KMS-11 (cell line): ENCODE measurements around the gene ZNF273.
"Not testable (repeated sequence)": the region's sequence is repeated elsewhere in the genome, so short reads cannot be mapped to it uniquely, and the experiment has no call there.

Source experiments
- H2AFZ ChIP-seq: fragments of 200-600 bp; sonication (generic); 2 replicates; pipeline ENCODE4 v1.6.1; 2016; ENCODE audit warnings: antibody characterized with exemption, mixed run types, low read depth
- H3K27ac ChIP-seq: fragments of 200-600 bp; sonication (generic); 2 replicates; pipeline ENCODE4 v1.6.1; 2016; ENCODE audit warnings: mild to moderate bottlenecking, mixed run types
- H3K27me3 ChIP-seq: fragments of 200-600 bp; sonication (generic); 2 replicates; pipeline ENCODE4 v1.6.1; 2017; ENCODE audit warnings: mild to moderate bottlenecking, low read depth, mixed run types, moderate library complexity; ENCODE audit not compliant: insufficient read depth
- H3K36me3 ChIP-seq: fragments of 200-600 bp; sonication (generic); 2 replicates; pipeline ENCODE4 v1.6.1; 2017; ENCODE audit warnings: mild to moderate bottlenecking, mixed run types; ENCODE audit not compliant: insufficient read depth
- H3K4me1 ChIP-seq: fragments of 200-600 bp; sonication (generic); 2 replicates; pipeline ENCODE4 v1.6.1; 2016; ENCODE audit warnings: mild to moderate bottlenecking, low read depth, mixed run types; ENCODE audit not compliant: poor library complexity, severe bottlenecking
- H3K4me2 ChIP-seq: fragments of 200-600 bp; sonication (generic); 2 replicates; pipeline ENCODE4 v1.7.0; 2016; ENCODE audit warnings: mild to moderate bottlenecking, mixed run types
- H3K4me3 ChIP-seq: fragments of 200-600 bp; sonication (generic); IDR thresholded peaks from 2 replicates; pipeline ENCODE4 v1.6.1; 2017; ENCODE audit warnings: low read depth, low read length, mixed read lengths; ENCODE audit not compliant: insufficient read depth
- H3K79me2 ChIP-seq: fragments of 200-600 bp; sonication (generic); 2 replicates; pipeline ENCODE4 v1.6.1; 2016; ENCODE audit warnings: low read depth, mixed run types; ENCODE audit not compliant: insufficient read depth
- H3K9ac ChIP-seq: fragments of 200-600 bp; sonication (generic); 2 replicates; pipeline ENCODE4 v1.6.1; 2016; ENCODE audit warnings: mild to moderate bottlenecking, mixed run types
- H4K20me1 ChIP-seq: fragments of 200-600 bp; sonication (generic); 2 replicates; pipeline ENCODE4 v1.6.1; 2016; ENCODE audit warnings: mild to moderate bottlenecking, mixed run types; ENCODE audit not compliant: insufficient read depth
- TF ChIP-seq, protein P1 (sequence below): fragments of 200-600 bp; sonication (generic); conservative IDR thresholded peaks from 2 replicates; pipeline ENCODE4 v1.6.1; 2017; ENCODE audit warnings: low read depth, mild to moderate bottlenecking, antibody characterized with exemption, low read length, moderate library complexity, mixed read lengths

Gene ZNF273

DNA sequence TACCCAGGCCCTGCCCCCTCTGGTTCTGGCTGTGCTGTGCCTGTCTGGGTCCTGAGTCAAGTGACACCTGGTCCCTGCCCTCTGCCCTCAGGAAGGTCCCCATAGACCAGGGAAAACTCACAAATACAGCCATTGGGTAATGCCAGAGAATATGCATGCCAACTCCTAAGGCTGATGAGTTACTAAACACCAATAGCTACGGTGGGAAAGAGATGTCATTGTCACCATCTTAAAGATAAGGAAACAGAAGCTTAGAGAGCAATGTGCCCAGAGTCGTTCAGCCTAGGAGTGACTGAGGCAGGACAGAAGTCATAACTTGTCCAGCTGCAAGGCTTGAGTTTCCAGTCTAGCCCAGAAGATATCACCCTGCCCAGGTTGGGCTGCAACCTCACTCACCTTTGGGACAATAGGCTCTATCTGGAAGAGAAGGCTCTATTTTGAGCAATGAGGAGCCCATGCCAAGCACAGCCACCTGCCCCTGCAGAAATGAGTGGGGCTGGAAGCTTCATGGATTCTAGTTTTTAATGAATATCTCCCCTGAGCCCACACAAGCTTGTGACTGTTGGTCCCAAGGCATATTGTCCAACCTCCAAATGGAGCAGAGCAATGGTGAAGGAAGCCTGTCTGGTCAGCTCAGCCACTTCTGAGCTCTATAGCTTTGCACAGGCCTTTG, 42.6 kb downstream of the ZNF273 start:
- Histone ChIP-seq H3K4me2 (no peak overlapping the region), H4K20me1 (no peaks in the 10 kb centered on the region), H3K27ac (no peak overlapping the region), H3K27me3 (no peaks in the 10 kb centered on the region), H2AFZ (no peak overlapping the region), H3K36me3 (no peaks in the 10 kb centered on the region), H3K4me3 (no peak overlapping the region), H3K79me2 (no peaks in the 10 kb centered on the region), H3K4me1 (no peaks in the 10 kb centered on the region), H3K9ac (no peak overlapping the region)
- TF ChIP-seq, protein P1, sequence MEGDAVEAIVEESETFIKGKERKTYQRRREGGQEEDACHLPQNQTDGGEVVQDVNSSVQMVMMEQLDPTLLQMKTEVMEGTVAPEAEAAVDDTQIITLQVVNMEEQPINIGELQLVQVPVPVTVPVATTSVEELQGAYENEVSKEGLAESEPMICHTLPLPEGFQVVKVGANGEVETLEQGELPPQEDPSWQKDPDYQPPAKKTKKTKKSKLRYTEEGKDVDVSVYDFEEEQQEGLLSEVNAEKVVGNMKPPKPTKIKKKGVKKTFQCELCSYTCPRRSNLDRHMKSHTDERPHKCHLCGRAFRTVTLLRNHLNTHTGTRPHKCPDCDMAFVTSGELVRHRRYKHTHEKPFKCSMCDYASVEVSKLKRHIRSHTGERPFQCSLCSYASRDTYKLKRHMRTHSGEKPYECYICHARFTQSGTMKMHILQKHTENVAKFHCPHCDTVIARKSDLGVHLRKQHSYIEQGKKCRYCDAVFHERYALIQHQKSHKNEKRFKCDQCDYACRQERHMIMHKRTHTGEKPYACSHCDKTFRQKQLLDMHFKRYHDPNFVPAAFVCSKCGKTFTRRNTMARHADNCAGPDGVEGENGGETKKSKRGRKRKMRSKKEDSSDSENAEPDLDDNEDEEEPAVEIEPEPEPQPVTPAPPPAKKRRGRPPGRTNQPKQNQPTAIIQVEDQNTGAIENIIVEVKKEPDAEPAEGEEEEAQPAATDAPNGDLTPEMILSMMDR: no peak

DNA sequence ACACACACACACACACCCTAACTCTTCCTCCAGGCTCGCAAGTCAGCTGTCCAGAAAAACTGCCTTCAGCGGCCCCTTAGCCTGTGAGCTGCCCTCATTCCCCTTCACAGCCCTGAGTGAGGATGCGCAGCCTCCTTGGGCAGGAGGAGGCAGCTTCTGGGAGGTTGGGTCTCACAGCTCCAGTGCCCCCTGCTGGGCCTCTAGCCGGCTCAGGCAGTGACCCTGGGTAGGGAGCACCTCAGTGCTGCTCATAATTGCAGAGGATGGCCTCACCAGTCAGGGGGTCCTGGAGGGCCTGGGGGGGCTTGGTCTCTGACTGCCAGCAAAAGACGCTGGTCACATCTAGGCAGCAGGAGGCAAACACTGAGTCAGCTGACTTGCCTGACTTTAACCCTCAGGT, 43.7 kb downstream of the ZNF273 start:
- Histone ChIP-seq H3K27me3 (no peaks in the 10 kb centered on the region), H3K4me2 (no peak overlapping the region), H3K79me2 (no peaks in the 10 kb centered on the region), H3K9ac (no peak overlapping the region), H4K20me1 (no peaks in the 10 kb centered on the region), H3K27ac (no peak overlapping the region), H3K4me1 (no peaks in the 10 kb centered on the region), H3K4me3 (no peak overlapping the region), H3K36me3 (no peaks in the 10 kb centered on the region), H2AFZ (no peak overlapping the region)
- TF ChIP-seq, protein P1: no peak

DNA sequence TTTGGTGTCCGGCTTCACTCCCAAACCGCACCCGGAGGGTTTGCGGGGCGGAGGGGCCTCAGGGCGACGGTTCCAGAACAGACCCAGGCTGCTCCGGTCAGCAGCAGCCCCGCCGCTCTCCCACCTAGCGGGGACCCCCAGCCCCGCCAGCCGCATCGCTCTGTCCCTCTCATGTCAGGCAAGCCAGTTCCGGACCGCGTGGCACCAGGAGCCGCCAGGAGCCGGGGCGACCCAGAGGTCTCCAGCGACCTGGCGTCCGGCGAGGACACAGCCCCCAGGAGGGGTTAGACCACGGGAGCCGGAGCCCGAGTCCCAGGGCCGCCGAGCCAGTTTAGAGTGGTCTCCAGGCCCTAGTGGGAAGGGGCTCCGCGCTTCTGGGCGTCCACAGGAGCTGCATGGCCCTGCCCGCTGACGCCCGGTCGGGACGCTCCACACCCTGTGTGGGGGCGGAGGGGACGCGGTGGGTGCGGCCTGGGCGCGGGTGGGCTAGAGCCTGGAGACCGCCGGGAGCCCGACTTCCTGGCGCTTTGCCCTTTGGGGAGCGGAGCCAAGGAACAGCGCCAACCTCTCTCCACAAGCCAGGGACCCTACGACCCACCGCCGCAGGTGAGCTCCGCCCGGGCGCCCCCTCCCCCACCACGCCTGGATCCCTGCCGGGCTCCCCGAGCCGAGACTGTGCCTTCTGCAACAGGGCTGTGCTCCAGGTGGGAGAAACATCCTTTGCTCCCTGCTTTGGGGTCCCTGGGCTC, 44.4 kb downstream of the ZNF273 start:
- no peaks in the 10 kb centered on the region for H3K4me1 ChIP-seq
- H2AFZ ChIP-seq: no peak overlapping the region
- no peak overlapping the region for H3K9ac ChIP-seq
- no peaks in the 10 kb centered on the region for H3K79me2 ChIP-seq
- no peaks in the 10 kb centered on the region for H3K27me3 ChIP-seq
- H3K4me2 ChIP-seq: no peak overlapping the region
- H4K20me1 ChIP-seq: no peaks in the 10 kb centered on the region
- H3K27ac ChIP-seq: no peak overlapping the region
- H3K36me3 ChIP-seq: no peaks in the 10 kb centered on the region
- TF ChIP-seq, protein P1: no peak
- H3K4me3 ChIP-seq: no peak overlapping the region

DNA sequence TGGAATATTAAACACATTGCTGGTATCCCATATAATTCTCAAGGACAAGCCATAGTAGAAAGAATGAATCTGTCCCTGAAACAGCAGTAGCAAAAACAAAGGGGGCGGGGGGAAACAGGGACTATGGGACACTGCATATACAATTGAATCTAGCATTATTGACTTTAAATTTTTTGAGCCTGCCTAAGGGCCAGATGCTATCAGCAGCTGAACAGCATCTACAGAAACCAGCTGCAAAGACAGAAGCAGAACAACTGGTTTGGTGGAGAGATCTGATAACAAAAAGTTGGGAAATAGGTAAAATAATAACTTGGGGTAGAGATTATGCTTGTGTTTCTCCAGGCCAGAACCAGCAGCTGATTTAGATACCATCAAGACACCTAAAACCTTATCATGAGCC, 45.7 kb downstream of the ZNF273 start:
- H3K36me3 ChIP-seq, H3K27ac ChIP-seq, H2AFZ ChIP-seq, H4K20me1 ChIP-seq, H3K9ac ChIP-seq, H3K27me3 ChIP-seq, H3K4me2 ChIP-seq, H3K4me1 ChIP-seq, H3K4me3 ChIP-seq, H3K79me2 ChIP-seq: not testable (repeated sequence)

DNA sequence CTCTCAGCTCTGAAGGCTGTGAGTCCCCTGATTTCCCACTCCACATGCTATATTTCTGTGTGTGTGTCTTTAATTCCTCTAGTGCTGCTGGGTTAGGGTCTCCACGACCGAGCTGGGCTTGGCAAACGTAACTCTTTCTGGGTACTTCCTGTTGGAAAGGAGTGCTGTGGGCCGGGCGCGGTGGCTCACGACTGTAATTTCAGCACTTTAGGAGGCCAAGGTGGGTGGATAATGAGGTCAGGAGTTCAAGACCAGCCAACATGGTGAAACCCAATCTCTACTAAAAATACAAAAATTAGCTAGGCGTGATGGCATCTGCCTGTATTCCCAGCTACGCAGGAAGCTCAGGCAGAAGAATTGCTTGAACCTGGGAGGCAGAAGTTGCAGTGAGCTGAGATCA, 47.6 kb downstream of the ZNF273 start:
- not testable (repeated sequence) for H3K4me2 ChIP-seq, H3K36me3 ChIP-seq, H3K9ac ChIP-seq, H3K27ac ChIP-seq, H3K4me1 ChIP-seq, H2AFZ ChIP-seq, H3K4me3 ChIP-seq, H3K27me3 ChIP-seq, H4K20me1 ChIP-seq, H3K79me2 ChIP-seq
